Ascending aorta (tissue), 2 donors: ENCODE data around the gene SFTPD. TPM values are rescaled to one million over a fixed set of nuclear protein-coding genes. Genes with fewer than 3 reads are reported as not detected.

Experiments
- DNase-seq, 2 donors: peaks; one replicate each; pipeline ENCODE4 v3.0.0-alpha.2; 2019; ENCODE audit warnings: low spot score in 2 of 2
- H3K27ac ChIP-seq, 2 donors: fragments of 200-600 bp; sonication (generic); one replicate each; pipeline ENCODE4 v1.5.1; 2016 to 2017; ENCODE audit warnings: mild to moderate bottlenecking in 1 of 2
- H3K27me3 ChIP-seq: fragments of 200-600 bp; sonication (generic); one replicate; pipeline ENCODE4 v1.5.1; 2017
- H3K36me3 ChIP-seq, 2 donors: fragments of 200-600 bp; sonication (generic); one replicate each; pipeline ENCODE4 v1.5.1; 2016
- H3K4me1 ChIP-seq, 2 donors: fragments of 200-600 bp; sonication (generic); one replicate each; pipeline ENCODE4 v1.5.1; 2016 to 2017; ENCODE audit warnings: mild to moderate bottlenecking in 1 of 2
- H3K4me3 ChIP-seq, 2 donors: fragments of 200-600 bp; sonication (generic); one replicate each; pipeline ENCODE4 v1.5.1; 2016 to 2017; ENCODE audit warnings: mild to moderate bottlenecking in 1 of 2
- H3K9me3 ChIP-seq, 2 donors: fragments of 200-600 bp; sonication (generic); one replicate each; pipeline ENCODE4 v1.5.1; 2016
- CTCF ChIP-seq, 3 experiments: fragments of 200-600 bp in 2 of 3; fragments of 450-650 bp in 1 of 3; sonication (generic) in 2 of 3; IDR thresholded peaks; one replicate each; pipeline ENCODE4 v1.5.1; 2016 to 2019; ENCODE audit warnings: antibody characterized with exemption in 3 of 3, mild to moderate bottlenecking in 1 of 3, moderate library complexity in 1 of 3
- intact Hi-C: fragments of 100-400 bp; cut with DNase I; formaldehyde crosslinking; loops from one replicate; pipeline ENCODE4 v1.15.1; 2023
- total RNA-seq: library from RNA; depleted of rRNA; stranded (reverse); fragments of >200 nt; gene quantifications from one replicate; pipeline ENCODE4 v1.1.0, GENCODE V29; 2016

SFTPD gene
- total RNA-seq, 1 donor from 2014 or later: not detected

DNA sequence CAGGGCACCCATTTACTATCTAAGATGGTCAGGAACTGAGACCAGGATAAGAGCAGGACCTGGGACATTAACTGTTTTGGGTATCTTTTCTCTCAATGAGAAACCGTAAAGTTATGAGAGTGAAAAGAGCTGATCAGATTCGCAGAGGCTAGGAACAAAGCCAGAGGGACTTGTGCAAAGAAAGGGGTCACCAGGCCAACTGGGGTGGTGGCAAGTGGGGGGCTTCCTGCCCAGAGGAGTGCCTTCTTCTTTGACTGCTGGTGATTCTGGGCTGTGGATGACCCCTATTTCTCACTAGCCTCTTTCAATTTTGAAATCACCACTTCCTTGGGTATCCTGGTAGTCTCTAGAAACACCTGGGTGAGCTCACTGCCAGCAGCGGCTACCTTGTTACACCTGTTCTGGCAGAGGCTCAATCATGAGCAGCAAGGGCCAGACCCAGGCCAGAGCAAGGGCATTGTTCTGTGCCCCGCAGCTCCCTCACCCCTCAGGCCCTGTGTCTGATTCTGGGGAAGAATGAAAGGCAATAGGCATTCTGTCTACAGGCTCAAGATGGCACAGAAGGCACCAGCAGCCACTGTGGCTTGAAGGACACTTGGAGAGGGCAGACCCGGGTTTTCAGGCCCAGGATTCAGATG, 999 bp downstream of the SFTPD start:
- Histone ChIP-seq H3K27me3 (no peaks in the 10 kb centered on the region), H3K9me3 (peaks cover 0 to 8% of the 10 kb centered on the region in 2 donors), H3K27ac (no peak overlapping the region), H3K4me3 (no peak overlapping the region), H3K36me3 (no peaks in the 10 kb centered on the region), H3K4me1 (no peaks in the 10 kb centered on the region)
- intact Hi-C loops: no loop called here
- TF ChIP-seq CTCF (IDR thresholded peaks at IDR 0.05): no peak
- no peak for DNase-seq

DNA sequence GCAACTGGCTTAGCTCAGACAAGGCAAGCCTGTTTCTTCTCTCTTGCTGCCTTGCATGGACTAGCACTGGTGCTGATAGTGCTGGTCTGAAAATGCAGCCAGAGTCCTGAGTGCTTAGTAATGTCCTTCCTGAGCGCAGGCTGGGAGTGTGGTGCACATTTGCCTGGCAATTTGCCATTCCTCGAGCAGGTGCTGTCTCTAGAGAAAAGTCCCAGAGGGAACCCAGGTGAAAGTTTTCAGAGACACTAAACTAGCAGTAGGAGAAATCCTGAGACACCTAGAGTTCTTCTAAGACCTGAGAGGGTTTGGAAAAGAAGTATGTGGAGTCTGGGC, 1.9 kb downstream of the SFTPD start:
- no peak for DNase-seq
- TF ChIP-seq CTCF (IDR thresholded peaks at IDR 0.05): no peak

DNA sequence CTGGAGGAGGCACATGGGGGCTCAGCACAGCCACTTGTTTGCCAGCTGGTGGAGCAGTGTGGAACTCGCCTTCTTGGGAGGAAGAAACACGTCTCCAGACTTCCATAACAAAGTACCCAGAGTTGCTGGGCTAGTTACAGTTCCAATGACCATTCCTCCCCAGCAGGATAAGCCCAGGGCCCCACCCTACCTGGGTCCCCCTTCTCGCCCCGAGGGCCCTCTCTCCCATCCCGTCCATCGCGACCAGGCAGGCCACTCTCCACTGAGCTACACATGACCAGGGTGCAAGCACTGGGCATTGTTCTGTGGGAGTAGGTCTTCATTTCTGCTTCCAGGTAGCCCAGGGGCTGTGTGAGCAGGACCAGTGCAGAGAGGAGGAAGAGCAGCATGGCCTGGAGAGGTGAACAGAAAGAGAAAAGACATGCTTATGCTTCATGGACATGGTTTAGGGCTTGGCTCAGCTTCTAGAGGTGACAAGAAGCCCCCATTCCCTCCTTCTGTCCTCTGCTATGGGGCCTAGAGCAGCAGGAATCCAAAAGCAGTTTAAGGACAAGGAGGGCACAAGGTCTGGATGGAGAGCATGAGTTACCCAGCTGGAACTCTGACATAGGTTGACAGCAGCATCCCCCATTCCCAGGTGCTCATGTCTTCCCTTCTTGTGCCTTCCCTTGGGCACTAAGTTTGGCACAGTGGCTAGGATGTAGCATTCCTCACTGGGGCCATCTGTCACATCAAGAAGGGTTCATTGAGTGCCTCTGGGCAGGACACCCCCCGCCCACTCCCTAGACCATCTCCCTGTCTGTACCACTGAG, 2.4 kb downstream of the SFTPD start:
- TF ChIP-seq CTCF (IDR thresholded peaks at IDR 0.05): no peak
- DNase-seq: peak in 1 of 2 donors; percentile 24
- Histone ChIP-seq H3K4me3 (no peak overlapping the region), H3K9me3 (peaks cover 0 to 4% of the 10 kb centered on the region in 2 donors), H3K27me3 (no peaks in the 10 kb centered on the region), H3K27ac (no peak overlapping the region), H3K36me3 (no peaks in the 10 kb centered on the region), H3K4me1 (no peaks in the 10 kb centered on the region)
- intact Hi-C loops: no loop called here

More for the DNA sequence above, 1.9 kb downstream of the SFTPD start:
- Histone ChIP-seq H3K36me3 (no peaks in the 10 kb centered on the region), H3K4me1 (no peaks in the 10 kb centered on the region), H3K27me3 (no peaks in the 10 kb centered on the region), H3K4me3 (no peak overlapping the region), H3K9me3 (peaks cover 0 to 8% of the 10 kb centered on the region in 2 donors), H3K27ac (no peak overlapping the region)
- intact Hi-C loops: no loop called here

GRCh38 chr10:79944428-79945395, 4.2 kb downstream of the SFTPD start:
- peak in 1 of 2 donors; percentile 34 for DNase-seq
- Histone ChIP-seq H3K27me3 (no peaks in the 10 kb centered on the region), H3K4me3 (no peak overlapping the region), H3K36me3 (no peaks in the 10 kb centered on the region), H3K4me1 (no peaks in the 10 kb centered on the region), H3K27ac (no peak overlapping the region), H3K9me3 (no peaks in the 10 kb centered on the region)
- no peak for TF ChIP-seq CTCF (IDR thresholded peaks at IDR 0.05)
- intact Hi-C loops: no loop called here

GRCh38 chr10:79943871-79944270, 5.0 kb downstream of the SFTPD start:
- H3K9me3 ChIP-seq: no peaks in the 10 kb centered on the region
- no peak overlapping the region for H3K4me3 ChIP-seq
- H3K27me3 ChIP-seq: no peaks in the 10 kb centered on the region
- H3K27ac ChIP-seq: no peak overlapping the region
- H3K36me3 ChIP-seq: no peaks in the 10 kb centered on the region
- intact Hi-C loops: no loop called here
- TF ChIP-seq CTCF (IDR thresholded peaks at IDR 0.05): no peak
- peak in 1 of 2 donors; percentile 43 for DNase-seq
- no peaks in the 10 kb centered on the region for H3K4me1 ChIP-seq
